ENCODE data around the gene MRPS18B.

- TF ChIP-seq CTCF (IDR thresholded peaks at IDR 0.05) (no peak), ZFX (IDR thresholded peaks at IDR 0.05; ENCODE audit: borderline replicate concordance) (no peak)
Observed at GRCh38 chr6:30655743-30656094, 38.1 kb downstream of the MRPS18B start.
